ENCODE data around the gene KRT85. TPM values are rescaled to one million over a fixed set of nuclear protein-coding genes. Genes with fewer than 3 reads are reported as not detected.

KRT85 gene
- total RNA-seq (not detected), total RNA-seq (0 to 0.09 (median 0) reads per million in 172 experiments)
- not detected for polyA plus RNA-seq (2013, experiment 1 of 2)
- not detected for polyA plus RNA-seq (2013, experiment 2 of 2)

DNA sequence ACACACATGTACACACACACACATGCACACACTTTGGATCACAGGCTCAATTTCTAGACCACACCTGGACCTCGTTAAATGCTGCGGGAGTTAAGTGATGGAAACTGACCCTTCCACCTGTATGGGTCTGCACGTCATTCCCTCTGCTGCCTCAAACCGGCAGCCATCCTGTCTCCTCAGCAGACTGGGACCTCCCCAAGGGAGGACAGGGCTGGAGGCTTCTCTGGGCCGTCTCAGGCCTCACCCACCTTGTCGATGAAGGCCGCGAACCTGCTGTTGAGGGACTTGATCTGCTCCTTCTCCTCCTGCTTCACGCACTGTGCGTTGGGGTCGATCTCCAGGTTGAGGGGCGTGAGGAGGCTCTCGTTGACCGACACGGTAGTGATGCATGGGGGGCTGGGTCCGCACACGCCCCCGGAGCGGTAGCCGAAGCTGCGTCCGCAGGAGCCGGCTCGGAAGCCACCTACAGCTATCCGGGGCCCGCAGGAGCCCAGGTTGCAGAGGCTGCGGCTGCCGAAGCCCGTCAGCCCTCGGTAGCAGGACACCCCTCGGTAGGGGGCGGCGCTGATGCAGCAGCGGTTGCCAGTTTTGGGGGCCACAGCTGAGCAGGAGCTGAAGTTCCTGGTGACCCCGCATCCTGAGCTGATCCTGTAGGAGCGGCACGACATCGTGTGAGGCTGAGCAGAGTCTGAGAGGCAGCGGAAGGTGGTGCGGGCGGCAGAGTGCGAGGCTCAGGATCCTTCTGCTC lies at the start of gene KRT85:
Gene KRT85 (minus strand): TSS at position 744 of the 748 bp plus-strand sequence. CDS start 76 bp downstream, at position 668.
- Mint-ChIP-seq H3K9me3 (no peaks in the 10 kb centered on the region), H3K27me3 (peaks cover 22% of the 10 kb centered on the region), H3K4me3 (no peak within 1 kb of the TSS), H3K36me3 (ENCODE audit: low read depth) (no peaks in the 10 kb centered on the region), H3K4me1 (ENCODE audit: low read depth) (no peaks in the 10 kb centered on the region), H3K27ac (no peak within 1 kb of the TSS)
- H3K4me1 ChIP-seq (ENCODE audit: insufficient read depth, low read length) = no peaks in the 10 kb centered on the region
- H3K36me3 ChIP-seq (ENCODE audit: insufficient read depth, low read length) = no peaks in the 10 kb centered on the region
- H3K27ac ChIP-seq (ENCODE audit: low read depth in 1 of 2, low read length in 2 of 2) = no peak within 1 kb of the TSS
- DNase-seq = no peak
- intact Hi-C loops (cut with DNase I, micrococcal nuclease) = no loop called here
- no peak for TF ChIP-seq CTCF (IDR thresholded peaks at IDR 0.05)
- H3K9me3 ChIP-seq (ENCODE audit: control insufficient read depth in 1 of 2, insufficient read depth in 1 of 2, low read length in 2 of 2) = no peaks in the 10 kb centered on the region
- H3K4me3 ChIP-seq (ENCODE audit: low read length) = no peak within 1 kb of the TSS
- H3K27me3 ChIP-seq (ENCODE audit: control insufficient read depth in 1 of 2, insufficient read depth in 2 of 2, low read length in 2 of 2) = peaks cover 0 to 4% of the 10 kb centered on the region in 2 experiments
- ChIA-PET CTCF (no interaction called here), POLR2A (no interaction called here)
- ATAC-seq (ENCODE audit: poor library complexity) = no peak

GRCh38 chr12:52416795-52417194 lies 49.5 kb upstream of the KRT85 start:
- Mint-ChIP-seq H3K4me1 (ENCODE audit: low read depth) (no peaks in the 10 kb centered on the region), H3K36me3 (ENCODE audit: low read depth) (no peaks in the 10 kb centered on the region), H3K27me3 (peaks cover 16% of the 10 kb centered on the region), H3K4me3 (no peak overlapping the region), H3K9me3 (no peaks in the 10 kb centered on the region), H3K27ac (no peak overlapping the region)
- DNase-seq (no peak), ATAC-seq (ENCODE audit: poor library complexity) (no peak)
- no peak overlapping the region for H3K27ac ChIP-seq (ENCODE audit: low read depth in 1 of 2, low read length in 2 of 2)
- intact Hi-C loops (cut with DNase I, micrococcal nuclease) = no loop called here
- CTCF ChIA-PET = no interaction called here
- H3K36me3 ChIP-seq (ENCODE audit: insufficient read depth, low read length) = no peaks in the 10 kb centered on the region
- H3K4me3 ChIP-seq (ENCODE audit: low read length) = no peak overlapping the region
- POLR2A ChIA-PET = no interaction called here
- peaks cover 0 to 3% of the 10 kb centered on the region in 2 experiments for H3K9me3 ChIP-seq (ENCODE audit: control insufficient read depth in 1 of 2, insufficient read depth in 1 of 2, low read length in 2 of 2)
- no peak for TF ChIP-seq CTCF (IDR thresholded peaks at IDR 0.05)
- H3K4me1 ChIP-seq (ENCODE audit: insufficient read depth, low read length) = no peaks in the 10 kb centered on the region
- H3K27me3 ChIP-seq (ENCODE audit: control insufficient read depth in 1 of 2, insufficient read depth in 2 of 2, low read length in 2 of 2) = no peaks in the 10 kb centered on the region

DNA sequence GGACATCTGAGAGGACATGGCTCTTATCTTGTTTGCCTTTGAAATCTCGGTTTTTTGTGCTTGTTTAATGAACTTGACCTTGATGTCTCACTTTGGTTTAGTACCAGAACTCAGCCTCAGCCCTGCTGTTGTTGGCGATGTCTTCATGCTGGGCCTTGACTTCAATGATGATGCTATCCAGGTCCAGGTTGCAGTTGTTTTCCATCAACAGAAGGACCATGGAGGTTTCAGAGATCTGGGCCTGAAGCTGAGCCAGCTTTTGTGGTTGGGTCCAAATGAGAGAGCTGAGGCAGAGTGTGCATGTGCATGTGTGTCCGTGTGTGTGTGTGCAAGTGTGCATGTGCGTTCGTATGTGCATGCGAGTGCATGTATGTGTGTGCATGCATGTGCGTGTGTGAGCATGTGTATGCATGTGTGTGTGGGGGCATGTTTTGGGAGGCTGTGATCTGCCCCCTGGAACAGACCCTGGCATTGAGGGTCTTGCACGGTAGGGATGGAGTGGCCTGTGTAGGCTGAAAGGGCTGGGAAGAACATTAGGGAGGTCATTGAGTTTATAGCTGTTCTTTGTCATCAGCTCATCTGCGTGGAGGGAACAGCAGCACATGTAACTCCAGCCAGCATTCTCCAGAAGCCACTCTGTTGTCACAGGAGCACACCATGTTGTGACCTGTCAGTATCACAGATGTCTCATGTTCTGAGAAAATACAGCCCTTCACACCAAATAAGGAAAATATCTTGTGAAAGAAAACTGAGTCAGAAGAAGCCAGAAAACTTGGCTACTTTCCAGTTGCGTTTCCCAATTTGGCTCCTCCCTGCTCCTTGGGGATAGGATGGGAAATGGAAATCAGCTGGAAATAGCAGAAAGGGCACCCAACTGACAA lies 48.8 kb upstream of the KRT85 start:
- Histone ChIP-seq H3K36me3 (ENCODE audit: insufficient read depth, low read length) (no peaks in the 10 kb centered on the region), H3K27me3 (ENCODE audit: control insufficient read depth in 1 of 2, insufficient read depth in 2 of 2, low read length in 2 of 2) (no peaks in the 10 kb centered on the region), H3K4me3 (ENCODE audit: low read length) (no peak overlapping the region), H3K4me1 (ENCODE audit: insufficient read depth, low read length) (no peaks in the 10 kb centered on the region), H3K27ac (ENCODE audit: low read depth in 1 of 2, low read length in 2 of 2) (no peak overlapping the region), H3K9me3 (ENCODE audit: control insufficient read depth in 1 of 2, insufficient read depth in 1 of 2, low read length in 2 of 2) (no peaks in the 10 kb centered on the region)
- Mint-ChIP-seq H3K4me1 (ENCODE audit: low read depth) (no peaks in the 10 kb centered on the region), H3K4me3 (no peak overlapping the region), H3K27me3 (peaks cover 19% of the 10 kb centered on the region), H3K9me3 (no peaks in the 10 kb centered on the region), H3K36me3 (ENCODE audit: low read depth) (no peaks in the 10 kb centered on the region), H3K27ac (no peak overlapping the region)
- ATAC-seq (ENCODE audit: poor library complexity) = no peak
- ChIA-PET POLR2A (no interaction called here), CTCF (no interaction called here)
- intact Hi-C loops (cut with DNase I, micrococcal nuclease) = no loop called here
- no peak for DNase-seq
- no peak for TF ChIP-seq CTCF (IDR thresholded peaks at IDR 0.05)
